B cell (primary cell): ENCODE measurements around the gene C20orf144. TPM values are rescaled to one million over a fixed set of nuclear protein-coding genes. Genes with fewer than 3 reads are reported as not detected.

Experiments
- ATAC-seq: fragments of 200-7000 bp; cut with Tn5 transposase; one replicate; pipeline ENCODE4 v1.10.0; 2021; ENCODE audit warnings: low read depth, mild to moderate bottlenecking, moderate number of reproducible peaks, moderate library complexity
- CTCF ChIA-PET: fragments of 350-600 bp; sonication (Branson Sonifier 250); formaldehyde crosslinking; loops from one replicate; lab custom pipeline; 2021; ENCODE audit warnings: antibody characterized with exemption, inconsistent platforms; lab: Charles Lee
- POLR2A ChIA-PET: fragments of 350-600 bp; sonication (Branson Sonifier 250); formaldehyde crosslinking; loops from one replicate; lab custom pipeline; 2021; ENCODE audit warnings: antibody characterized with exemption; lab: Charles Lee
- DNase-seq: peaks from one replicate; pipeline ENCODE4 v3.0.0; 2013
- H2AFZ ChIP-seq: 2 replicates; pipeline ENCODE4 v1.6.1; 2012; ENCODE audit warnings: mild to moderate bottlenecking, low read depth, low read length; ENCODE audit not compliant: insufficient read depth, poor library complexity, severe bottlenecking
- H3K27ac ChIP-seq, 2 donors: 1 replicate in 1 of 2; 2 replicates in 1 of 2; pipeline ENCODE4 v1.5.1; 2012 to 2013; ENCODE audit warnings: low read length in 2 of 2, mild to moderate bottlenecking in 2 of 2, moderate library complexity in 1 of 2
- H3K27me3 ChIP-seq, 4 experiments: fragments of 200-600 bp in 1 of 4; sonication (generic) in 1 of 4; replicated peaks in 1 of 4; 1 replicate in 2 of 4; 2 replicates in 2 of 4; pipeline versions ENCODE4 v1.6.1 to v1.7.0; 2013 to 2016; ENCODE audit warnings: low read length in 3 of 4, mild to moderate bottlenecking in 2 of 4, mixed read lengths in 1 of 4, moderate library complexity in 1 of 4; ENCODE audit not compliant: insufficient read depth in 4 of 4, control insufficient read depth in 3 of 4; ENCODE audit errors: control extremely low read depth in 1 of 4
- H3K36me3 ChIP-seq, 2 experiments: replicated peaks in 1 of 2; 1 replicate in 1 of 2; 2 replicates in 1 of 2; pipeline versions ENCODE4 v1.6.1 to v1.7.1; 2013; ENCODE audit warnings: low read length in 1 of 2; ENCODE audit not compliant: insufficient read depth in 2 of 2, control insufficient read depth in 1 of 2; ENCODE audit errors: control extremely low read depth in 1 of 2, extremely low read depth in 1 of 2
- H3K4me1 ChIP-seq, 2 donors: fragments of 200-600 bp in 1 of 2; sonication (generic) in 1 of 2; 1 replicate in 1 of 2; 2 replicates in 1 of 2; pipeline versions ENCODE4 v1.5.1 to v1.6.1; 2013 to 2017; ENCODE audit warnings: low read length in 2 of 2; ENCODE audit not compliant: control insufficient read depth in 2 of 2, insufficient read depth in 2 of 2
- H3K4me2 ChIP-seq: replicated peaks from 2 replicates; pipeline ENCODE3; 2012; ENCODE audit warnings: mild to moderate bottlenecking, low read depth, low read length; ENCODE audit not compliant: poor library complexity, severe bottlenecking
- H3K4me3 ChIP-seq, 5 experiments: fragments of 200-600 bp in 1 of 5; sonication (generic) in 1 of 5; 1 replicate in 3 of 5; 2 replicates in 2 of 5; pipeline versions ENCODE4 v1.5.1 to v1.7.0; 2011 to 2016; ENCODE audit warnings: low read length in 4 of 5, mild to moderate bottlenecking in 4 of 5, low read depth in 2 of 5, control low read depth in 1 of 5, moderate library complexity in 1 of 5; ENCODE audit not compliant: insufficient read depth in 1 of 5; ENCODE audit errors: control extremely low read depth in 1 of 5, extremely low read depth in 1 of 5
- H3K79me2 ChIP-seq: fragments of 200-600 bp; sonication (generic); one replicate; pipeline ENCODE4 v1.6.0; 2016; ENCODE audit warnings: low read length; ENCODE audit not compliant: control insufficient read depth, insufficient read depth
- H3K9ac ChIP-seq: fragments of 200-600 bp; sonication (generic); 2 replicates; pipeline ENCODE4 v1.6.1; 2017; ENCODE audit warnings: mild to moderate bottlenecking, low read length, moderate library complexity
- H3K9me3 ChIP-seq, 3 donors: one replicate each; pipeline versions ENCODE4 v1.6.1 to v1.7.1; 2013; ENCODE audit warnings: low read length in 2 of 3; ENCODE audit not compliant: control insufficient read depth in 2 of 3, insufficient read depth in 1 of 3; ENCODE audit errors: control extremely low read depth in 1 of 3
- H4K20me1 ChIP-seq: 2 replicates; pipeline ENCODE4 v1.6.0; 2012; ENCODE audit warnings: mild to moderate bottlenecking, low read length; ENCODE audit not compliant: insufficient read depth, control insufficient read depth, poor library complexity, severe bottlenecking
- H3K27ac Mint-ChIP-seq: one replicate; pipeline ENCODE4 v1.8.0; 2021; ENCODE audit warnings: mixed read lengths
- H3K27me3 Mint-ChIP-seq: one replicate; pipeline ENCODE4 v1.8.0; 2021; ENCODE audit warnings: mixed read lengths
- H3K4me1 Mint-ChIP-seq: one replicate; pipeline ENCODE4 v1.8.0; 2021; ENCODE audit warnings: mixed read lengths
- H3K4me3 Mint-ChIP-seq: one replicate; pipeline ENCODE4 v1.8.0; 2021; ENCODE audit warnings: mixed read lengths
- H3K9me3 Mint-ChIP-seq: one replicate; pipeline ENCODE4 v1.8.0; 2022; ENCODE audit warnings: mixed read lengths; ENCODE audit not compliant: insufficient read depth
- CTCF ChIP-seq: fragments of 200-600 bp; IDR thresholded peaks from one replicate; pipeline ENCODE4 v1.8.0; 2022; ENCODE audit warnings: antibody characterized with exemption, mild to moderate bottlenecking
- EZH2 ChIP-seq: IDR thresholded peaks from 2 replicates; pipeline ENCODE4 v1.6.1; 2012; ENCODE audit warnings: borderline replicate concordance, low read depth, mild to moderate bottlenecking, moderate library complexity, low read length; ENCODE audit not compliant: insufficient read depth, poor library complexity, severe bottlenecking
- WGBS: methylation state at CpG from one replicate; pipeline ENCODE4 v1.1.5; 2013; ENCODE audit warnings: missing lambda C conversion rate; ENCODE audit not compliant: insufficient coverage; 5-methylcytosine and 5-hydroxymethylcytosine counted together
- intact Hi-C: fragments of 100-400 bp; cut with micrococcal nuclease; formaldehyde crosslinking; loops from one replicate; pipeline ENCODE4 v1.10.0; 2022
- polyA plus RNA-seq: library from polyadenylated mRNA; depleted of rRNA; stranded (reverse); fragments of >200 nt; gene quantifications from 2 replicates; pipeline ENCODE4 v1.2.3, GENCODE V29; 2012
- total RNA-seq, 2 donors: library from RNA; stranded (reverse); fragments of 120-200 nt in 1 of 2; gene quantifications; 1 replicate in 1 of 2; 2 replicates in 1 of 2; pipeline versions ENCODE4 v1.2.3 to v1.2.4, GENCODE V29; 2013 to 2022

C20orf144 gene
- total and polyA plus RNA-seq, 2 donors (not counting 1 experiment from before 2014, with no cell fraction given): 0.27 to 0.44 TPM

DNA sequence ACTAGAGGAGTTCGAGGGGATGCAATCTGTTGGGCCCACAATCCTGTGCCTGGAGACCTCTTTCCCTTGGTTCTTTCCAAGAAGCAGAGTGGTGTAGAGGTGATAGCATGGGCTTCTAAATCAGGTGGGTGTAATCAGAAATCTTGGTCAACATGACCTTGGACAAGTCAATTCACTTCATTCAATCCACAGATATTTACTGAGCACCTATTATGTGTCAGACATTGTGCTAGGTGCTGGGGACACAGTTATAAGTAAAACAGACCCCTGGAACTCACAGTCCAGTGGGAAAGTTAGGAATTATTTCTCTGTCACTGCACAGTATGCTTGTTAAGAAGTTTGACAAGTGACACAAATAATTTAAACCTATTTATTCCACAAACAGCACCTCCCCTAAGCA is 27.4 kb downstream of the C20orf144 start:
- peaks cover 16 to 18% of the 10 kb centered on the region in 2 donors for H3K4me1 ChIP-seq
- no peak overlapping the region for H3K4me3 ChIP-seq
- TF ChIP-seq EZH2 (no peak), CTCF (no peak)
- DNase-seq (no peak), ATAC-seq (no peak)
- H2AFZ ChIP-seq: no peak overlapping the region
- no peaks in the 10 kb centered on the region for H3K9me3 ChIP-seq
- no peaks in the 10 kb centered on the region for H3K27me3 ChIP-seq
- no peak overlapping the region for H3K4me3 Mint-ChIP-seq
- no peak overlapping the region for H3K4me2 ChIP-seq
- no peak overlapping the region for H3K9ac ChIP-seq
- H4K20me1 ChIP-seq: no peaks in the 10 kb centered on the region
- H3K79me2 ChIP-seq: no peaks in the 10 kb centered on the region
- H3K27ac ChIP-seq: no peak overlapping the region
- ChIA-PET POLR2A (no interaction called here), CTCF (interaction anchor here (0.5 to 1.2 kb wide), 2 partner anchors 22 to 32 kb away, joined by 3 read pairs; no protein-coding TSS in a partner anchor)
- no peak overlapping the region for H3K27ac Mint-ChIP-seq
- H3K9me3 Mint-ChIP-seq: no peaks in the 10 kb centered on the region
- intact Hi-C loops: no loop called here
- H3K27me3 Mint-ChIP-seq: no peaks in the 10 kb centered on the region
- peaks cover 19% of the 10 kb centered on the region for H3K4me1 Mint-ChIP-seq
- no peaks in the 10 kb centered on the region for H3K36me3 ChIP-seq
- no CpG with 5 or more reads among the region's 1 CpG for WGBS

GRCh38 chr20:33689973-33690372 is 27.8 kb downstream of the C20orf144 start:
- Histone ChIP-seq H3K36me3 (no peaks in the 10 kb centered on the region), H3K27ac (no peak overlapping the region), H3K4me3 (no peak overlapping the region), H3K4me1 (peaks cover 11 to 13% of the 10 kb centered on the region in 2 donors), H2AFZ (no peak overlapping the region), H3K79me2 (no peaks in the 10 kb centered on the region), H3K4me2 (no peak overlapping the region), H3K9me3 (no peaks in the 10 kb centered on the region), H3K27me3 (no peaks in the 10 kb centered on the region), H3K9ac (no peak overlapping the region), H4K20me1 (no peaks in the 10 kb centered on the region)
- Mint-ChIP-seq H3K4me1 (peaks cover 14% of the 10 kb centered on the region), H3K9me3 (no peaks in the 10 kb centered on the region), H3K4me3 (no peak overlapping the region), H3K27me3 (no peaks in the 10 kb centered on the region), H3K27ac (peak overlapping the region; percentile 26)
- ChIA-PET POLR2A (no interaction called here), CTCF (interaction anchor here (1.2 kb wide), 1 partner anchor 22 kb away, joined by 3 read pairs; no protein-coding TSS in a partner anchor)
- no CpG with 5 or more reads among the region's 4 CpGs for WGBS
- ATAC-seq: no peak
- DNase-seq: no peak
- intact Hi-C loops: no loop called here
- TF ChIP-seq EZH2 (no peak), CTCF (no peak)
